Measurements from ENCODE around the gene TSPAN9. TPM values are rescaled to one million over a fixed set of nuclear protein-coding genes. Genes with fewer than 3 reads are reported as not detected.

Gene TSPAN9
- total RNA-seq, 3 donors from 2014 or later: 0.68 to 1.4 (median 0.95) TPM

DNA sequence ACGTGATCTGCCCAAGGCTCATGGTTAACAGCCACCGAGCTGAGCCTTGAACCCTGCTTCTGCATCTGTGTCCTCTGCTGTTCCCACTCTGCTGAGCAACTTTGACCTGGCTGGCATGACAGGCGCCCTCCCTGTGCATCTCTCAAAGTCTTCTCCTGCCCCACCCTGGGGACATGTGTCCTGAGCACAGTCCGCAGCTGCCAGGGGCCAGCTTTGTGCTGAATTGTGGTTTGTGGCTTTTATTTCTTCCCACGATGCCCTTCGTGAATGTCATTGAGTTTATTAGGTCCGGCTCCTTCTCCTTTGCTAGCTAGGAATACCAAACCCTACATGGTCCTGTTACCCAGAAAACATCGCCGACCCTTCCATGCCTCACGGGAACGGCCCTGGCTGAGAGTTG, 161.0 kb downstream of the TSPAN9 start:
- ATAC-seq: no peak
- H3K36me3 Mint-ChIP-seq (ENCODE audit: insufficient read depth): no peaks in the 10 kb centered on the region
- no peaks in the 10 kb centered on the region for H3K9me3 Mint-ChIP-seq
- no peak for DNase-seq
- no peak overlapping the region for H3K4me3 Mint-ChIP-seq
- no peaks in the 10 kb centered on the region for H3K4me1 Mint-ChIP-seq (ENCODE audit: low read depth)
- H3K27me3 Mint-ChIP-seq (ENCODE audit: low read depth): peaks cover 2% of the 10 kb centered on the region

- H3K4me3 Mint-ChIP-seq: no peak overlapping the region
- no peaks in the 10 kb centered on the region for H3K4me1 Mint-ChIP-seq (ENCODE audit: low read depth)
- no peak for DNase-seq
- H3K27me3 Mint-ChIP-seq (ENCODE audit: low read depth): no peaks in the 10 kb centered on the region
- ATAC-seq: no peak
- H3K9me3 Mint-ChIP-seq: no peaks in the 10 kb centered on the region
- no peaks in the 10 kb centered on the region for H3K36me3 Mint-ChIP-seq (ENCODE audit: insufficient read depth)
These were observed 164.4 kb downstream of the TSPAN9 start for GRCh38 chr12:3241621-3242020.

GRCh38 chr12:3242199-3242863, 165.2 kb downstream of the TSPAN9 start:
- Mint-ChIP-seq H3K36me3 (ENCODE audit: insufficient read depth) (no peaks in the 10 kb centered on the region), H3K4me3 (no peak overlapping the region), H3K9me3 (no peaks in the 10 kb centered on the region), H3K4me1 (ENCODE audit: low read depth) (no peaks in the 10 kb centered on the region), H3K27me3 (ENCODE audit: low read depth) (no peaks in the 10 kb centered on the region)
- no peak for DNase-seq
- ATAC-seq: no peak

DNA sequence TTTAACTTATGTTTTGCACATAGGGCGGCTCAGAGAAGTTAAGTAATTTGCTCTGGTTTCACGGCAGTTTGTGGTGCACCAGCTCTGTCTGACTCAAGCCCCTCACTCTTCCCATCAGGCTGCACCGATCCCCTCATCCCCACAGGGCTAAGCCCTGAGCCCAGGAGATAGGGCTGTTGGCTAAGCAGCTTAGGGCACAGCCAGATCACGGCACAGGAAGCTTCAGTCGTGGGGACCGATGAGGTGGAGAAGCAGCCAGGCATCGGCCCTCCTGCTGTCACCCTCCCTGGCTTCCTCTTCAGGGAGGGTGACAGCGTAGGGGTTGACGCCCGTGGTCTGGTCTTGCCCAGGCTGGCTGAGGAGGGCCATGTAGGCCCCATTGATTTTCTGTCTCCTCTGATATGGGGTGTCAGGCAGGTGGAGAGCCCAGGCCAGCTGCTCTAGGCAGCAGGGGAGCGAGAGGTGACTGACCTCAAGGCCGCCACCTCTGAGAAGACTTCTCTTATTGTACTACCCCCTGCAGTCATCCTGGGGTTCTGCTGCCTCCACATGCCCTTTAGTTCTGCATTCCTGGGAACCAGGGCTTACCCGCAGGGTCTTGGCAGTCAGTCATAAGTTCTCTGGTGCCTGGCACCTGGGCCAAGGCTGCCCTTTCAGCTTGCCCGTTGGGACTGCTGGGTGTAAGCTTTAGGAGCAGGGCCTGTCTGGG, 166.4 kb downstream of the TSPAN9 start:
- no peaks in the 10 kb centered on the region for H3K4me1 Mint-ChIP-seq (ENCODE audit: low read depth)
- no peaks in the 10 kb centered on the region for H3K9me3 Mint-ChIP-seq
- H3K27me3 Mint-ChIP-seq (ENCODE audit: low read depth): no peaks in the 10 kb centered on the region
- no peaks in the 10 kb centered on the region for H3K36me3 Mint-ChIP-seq (ENCODE audit: insufficient read depth)
- no peak overlapping the region for H3K4me3 Mint-ChIP-seq
- DNase-seq: no peak
- ATAC-seq: no peak

DNA sequence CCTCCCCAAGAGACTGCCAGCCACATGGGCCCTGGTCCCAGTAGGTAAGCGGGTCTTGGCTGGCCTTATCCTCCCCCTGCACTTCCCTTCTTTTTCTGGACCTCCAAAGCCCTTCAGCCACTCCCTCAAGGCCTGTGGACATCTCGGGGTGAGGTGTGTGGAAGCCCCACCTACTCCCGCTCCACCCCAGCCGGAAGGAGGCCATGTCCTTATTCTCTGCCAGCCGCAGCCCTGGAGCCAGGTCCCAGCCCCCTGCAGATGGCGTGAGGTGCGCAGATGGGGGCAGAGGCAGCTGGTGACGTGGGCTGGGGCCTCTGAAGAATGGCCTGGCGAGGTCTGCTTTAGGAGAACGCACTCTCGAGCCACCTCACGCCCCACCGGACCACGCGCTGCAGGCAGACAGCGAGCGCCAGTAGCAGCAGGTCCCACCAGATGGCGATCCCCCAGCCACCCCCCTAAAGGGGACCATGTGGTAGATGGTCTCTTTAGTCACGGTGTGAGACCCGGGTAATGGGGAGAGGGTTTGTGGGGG, 167.1 kb downstream of the TSPAN9 start:
- H3K9me3 Mint-ChIP-seq: no peaks in the 10 kb centered on the region
- no peak overlapping the region for H3K4me3 Mint-ChIP-seq
- peaks cover 4% of the 10 kb centered on the region for H3K4me1 Mint-ChIP-seq (ENCODE audit: low read depth)
- peaks cover 1% of the 10 kb centered on the region for H3K27me3 Mint-ChIP-seq (ENCODE audit: low read depth)
- ATAC-seq: no peak
- no peaks in the 10 kb centered on the region for H3K36me3 Mint-ChIP-seq (ENCODE audit: insufficient read depth)
- no peak for DNase-seq

DNA sequence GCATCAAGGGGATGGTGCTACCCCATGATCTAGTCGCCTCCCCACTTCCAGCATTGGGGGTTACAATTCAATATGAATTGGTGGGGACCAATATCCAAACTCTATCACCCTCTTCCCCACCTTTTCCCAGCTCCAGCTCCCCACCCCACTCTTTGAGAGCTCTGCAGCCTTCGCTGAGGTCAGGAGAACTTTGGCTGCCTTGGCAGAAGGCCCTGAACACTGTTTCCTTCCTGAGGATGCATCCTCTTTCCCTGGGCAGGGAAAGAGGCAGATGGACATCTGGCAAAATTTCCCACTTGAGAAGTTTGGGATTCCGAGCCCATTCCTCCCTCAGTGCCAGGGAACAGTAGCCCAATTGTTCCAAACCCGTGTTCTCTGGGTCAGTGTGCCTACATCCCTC, 169.1 kb downstream of the TSPAN9 start:
- DNase-seq (no peak), ATAC-seq (no peak)
- Mint-ChIP-seq H3K36me3 (ENCODE audit: insufficient read depth) (no peaks in the 10 kb centered on the region), H3K4me3 (no peak overlapping the region), H3K4me1 (ENCODE audit: low read depth) (peaks cover 6% of the 10 kb centered on the region), H3K9me3 (no peaks in the 10 kb centered on the region), H3K27me3 (ENCODE audit: low read depth) (peaks cover 3% of the 10 kb centered on the region)

GRCh38 chr12:3247077-3247476, 169.9 kb downstream of the TSPAN9 start:
- H3K9me3 Mint-ChIP-seq: no peaks in the 10 kb centered on the region
- DNase-seq (no peak), ATAC-seq (no peak)
- peaks cover 5% of the 10 kb centered on the region for H3K27me3 Mint-ChIP-seq (ENCODE audit: low read depth)
- H3K4me3 Mint-ChIP-seq: no peak overlapping the region
- no peaks in the 10 kb centered on the region for H3K36me3 Mint-ChIP-seq (ENCODE audit: insufficient read depth)
- peaks cover 6% of the 10 kb centered on the region for H3K4me1 Mint-ChIP-seq (ENCODE audit: low read depth)

- Mint-ChIP-seq H3K36me3 (ENCODE audit: insufficient read depth) (no peaks in the 10 kb centered on the region), H3K4me3 (no peak overlapping the region), H3K4me1 (ENCODE audit: low read depth) (peaks cover 6% of the 10 kb centered on the region), H3K27me3 (ENCODE audit: low read depth) (peaks cover 5% of the 10 kb centered on the region), H3K9me3 (no peaks in the 10 kb centered on the region)
- ATAC-seq (no peak), DNase-seq (no peak)
These were observed 170.5 kb downstream of the TSPAN9 start for GRCh38 chr12:3247629-3248161.

DNA sequence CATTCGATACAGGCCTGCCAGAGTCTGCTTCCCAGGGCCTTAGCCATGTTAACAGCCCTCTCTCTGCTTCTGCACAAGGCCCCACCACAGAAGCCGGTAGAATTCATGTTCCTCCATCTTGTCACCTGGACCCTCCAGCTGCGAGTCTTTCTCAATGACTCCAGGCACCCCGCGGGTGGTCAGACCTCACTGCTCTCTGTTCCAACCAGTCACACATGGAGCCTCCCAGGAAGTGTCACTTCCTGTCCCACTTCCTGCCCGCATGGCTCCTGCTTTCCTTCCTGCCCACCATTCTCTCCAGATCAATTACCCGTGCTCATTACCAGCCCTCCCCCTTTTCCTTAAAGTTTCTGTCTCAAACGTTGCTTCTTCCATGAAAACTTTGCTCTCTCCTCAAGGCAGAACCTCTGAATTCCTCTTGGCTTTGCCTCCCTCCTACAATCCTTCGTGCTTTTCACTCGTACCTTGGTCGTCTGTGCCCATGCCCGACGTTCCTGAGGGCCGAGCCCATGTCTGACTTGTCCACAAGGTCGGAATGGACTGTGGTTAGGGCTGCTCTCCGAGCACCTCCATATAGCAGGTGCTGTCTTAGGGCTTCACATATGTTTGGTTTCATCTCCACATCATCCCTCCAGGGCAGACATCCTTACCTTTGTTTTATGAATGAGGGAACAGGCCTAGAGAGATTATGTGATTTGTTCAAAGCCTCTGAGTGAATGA, 172.1 kb downstream of the TSPAN9 start:
- Mint-ChIP-seq H3K4me3 (no peak overlapping the region), H3K9me3 (no peaks in the 10 kb centered on the region), H3K27me3 (ENCODE audit: low read depth) (peaks cover 5% of the 10 kb centered on the region), H3K36me3 (ENCODE audit: insufficient read depth) (no peaks in the 10 kb centered on the region), H3K4me1 (ENCODE audit: low read depth) (peaks cover 6% of the 10 kb centered on the region)
- no peak for DNase-seq
- ATAC-seq: no peak

GRCh38 chr12:3250034-3250433, 172.9 kb downstream of the TSPAN9 start:
- ATAC-seq: no peak
- DNase-seq: no peak
- peaks cover 6% of the 10 kb centered on the region for H3K4me1 Mint-ChIP-seq (ENCODE audit: low read depth)
- H3K36me3 Mint-ChIP-seq (ENCODE audit: insufficient read depth): no peaks in the 10 kb centered on the region
- no peaks in the 10 kb centered on the region for H3K9me3 Mint-ChIP-seq
- H3K27me3 Mint-ChIP-seq (ENCODE audit: low read depth): peaks cover 5% of the 10 kb centered on the region
- no peak overlapping the region for H3K4me3 Mint-ChIP-seq

DNA sequence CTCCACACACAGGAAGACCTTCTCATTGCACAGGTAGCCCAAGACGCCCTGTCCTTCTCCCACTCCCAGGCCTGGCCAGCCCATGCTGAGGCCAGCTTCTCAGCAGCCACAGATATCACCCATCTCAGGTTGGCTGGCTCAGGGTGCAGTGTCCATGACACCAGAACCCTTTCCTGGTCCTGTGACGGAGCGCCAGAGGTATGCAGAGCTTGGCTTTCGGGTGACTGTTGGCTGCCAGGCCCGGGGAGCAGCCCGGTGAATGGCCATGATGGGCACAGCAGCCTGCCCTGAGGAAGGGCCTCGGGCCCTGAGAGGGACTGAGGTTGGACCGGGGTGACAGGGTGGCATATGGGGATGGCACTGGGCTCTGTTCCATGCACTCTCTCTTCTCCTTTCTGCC, 173.4 kb downstream of the TSPAN9 start:
- Mint-ChIP-seq H3K27me3 (ENCODE audit: low read depth) (peaks cover 5% of the 10 kb centered on the region), H3K4me1 (ENCODE audit: low read depth) (peaks cover 6% of the 10 kb centered on the region), H3K36me3 (ENCODE audit: insufficient read depth) (no peaks in the 10 kb centered on the region), H3K4me3 (no peak overlapping the region), H3K9me3 (no peaks in the 10 kb centered on the region)
- DNase-seq (no peak), ATAC-seq (no peak)

- H3K4me3 Mint-ChIP-seq: no peak overlapping the region
- peaks cover 5% of the 10 kb centered on the region for H3K27me3 Mint-ChIP-seq (ENCODE audit: low read depth)
- DNase-seq (no peak), ATAC-seq (no peak)
- H3K36me3 Mint-ChIP-seq (ENCODE audit: insufficient read depth): no peaks in the 10 kb centered on the region
- H3K9me3 Mint-ChIP-seq: no peaks in the 10 kb centered on the region
- peaks cover 6% of the 10 kb centered on the region for H3K4me1 Mint-ChIP-seq (ENCODE audit: low read depth)
These were observed 173.9 kb downstream of the TSPAN9 start for GRCh38 chr12:3251067-3251466.

DNA sequence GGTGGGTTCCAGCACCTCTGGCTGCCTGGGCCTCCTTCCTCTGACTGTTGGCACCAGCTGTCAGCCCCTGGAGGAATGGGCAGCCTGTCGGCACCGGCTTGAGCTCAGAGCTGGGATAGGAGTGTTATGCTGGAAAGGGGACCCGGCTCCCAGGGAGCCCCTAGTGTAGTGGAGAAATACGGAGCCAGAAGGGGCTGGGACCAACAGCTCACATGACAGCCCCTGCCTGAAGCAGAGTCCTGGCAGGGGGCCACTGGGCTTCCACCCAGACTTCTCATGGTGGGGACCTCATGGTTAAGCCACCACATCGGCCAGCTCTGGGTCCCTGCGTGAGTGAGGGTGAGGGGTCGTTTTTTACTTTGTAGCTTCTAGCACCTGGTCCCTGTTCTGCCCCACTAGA, 174.5 kb downstream of the TSPAN9 start:
- Mint-ChIP-seq H3K36me3 (ENCODE audit: insufficient read depth) (no peaks in the 10 kb centered on the region), H3K4me3 (no peak overlapping the region), H3K27me3 (ENCODE audit: low read depth) (peaks cover 5% of the 10 kb centered on the region), H3K9me3 (no peaks in the 10 kb centered on the region), H3K4me1 (ENCODE audit: low read depth) (peaks cover 6% of the 10 kb centered on the region)
- DNase-seq (no peak), ATAC-seq (no peak)

- H3K9me3 Mint-ChIP-seq: no peaks in the 10 kb centered on the region
- H3K4me1 Mint-ChIP-seq (ENCODE audit: low read depth): peaks cover 6% of the 10 kb centered on the region
- ATAC-seq: no peak
- peaks cover 5% of the 10 kb centered on the region for H3K27me3 Mint-ChIP-seq (ENCODE audit: low read depth)
- H3K36me3 Mint-ChIP-seq (ENCODE audit: insufficient read depth): no peaks in the 10 kb centered on the region
- DNase-seq: no peak
- H3K4me3 Mint-ChIP-seq: no peak overlapping the region
These were observed 175.3 kb downstream of the TSPAN9 start for GRCh38 chr12:3252450-3252891.

Data from activated T-cell treated with anti-CD3 and anti-CD28 coated beads, Interleukin-2, amount 50 U/mL, for 4 hours (primary cell).